GM21529 (cell line): ENCODE data around the gene MIA3.

ENCODE experiments used
- ATAC-seq: cut with Tn5 transposase; IDR thresholded peaks from one replicate; pipeline ENCODE4 v1.9.1; 2021; ENCODE audit not compliant: unreplicated experiment

Gene MIA3

GRCh38 chr1:222617367-222617951 is 438 bp upstream of the MIA3 start:
- ATAC-seq = peak; percentile 81

GRCh38 chr1:222618880-222619596 is 1.1 kb downstream of the MIA3 start:
- ATAC-seq = no peak

- ATAC-seq = peak; percentile 26
Observed at GRCh38 chr1:222620566-222620965, 2.7 kb downstream of the MIA3 start.

DNA sequence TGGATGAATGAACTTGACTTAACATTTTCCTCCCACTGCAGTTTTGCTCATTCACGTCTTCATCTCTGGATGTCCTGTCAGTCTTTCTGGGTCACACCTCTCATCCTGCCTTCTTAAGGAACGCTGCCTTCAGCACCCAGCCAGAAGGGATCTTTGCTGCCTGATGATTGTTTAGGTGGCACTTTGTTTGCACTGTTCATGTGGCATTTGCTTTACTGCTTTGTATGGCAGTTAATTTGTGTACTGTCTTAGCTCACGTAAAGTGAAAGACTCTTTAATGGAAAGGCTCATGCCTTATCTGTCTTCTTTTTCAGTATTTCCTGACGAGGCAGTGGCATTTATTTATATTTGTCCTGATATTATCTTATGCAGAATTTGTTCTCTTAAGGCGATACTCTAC is 4.9 kb downstream of the MIA3 start:
- ATAC-seq = no peak

GRCh38 chr1:222623458-222623857 is 5.6 kb downstream of the MIA3 start:
- ATAC-seq = no peak

GRCh38 chr1:222624214-222624613 is 6.3 kb downstream of the MIA3 start:
- no peak for ATAC-seq

DNA sequence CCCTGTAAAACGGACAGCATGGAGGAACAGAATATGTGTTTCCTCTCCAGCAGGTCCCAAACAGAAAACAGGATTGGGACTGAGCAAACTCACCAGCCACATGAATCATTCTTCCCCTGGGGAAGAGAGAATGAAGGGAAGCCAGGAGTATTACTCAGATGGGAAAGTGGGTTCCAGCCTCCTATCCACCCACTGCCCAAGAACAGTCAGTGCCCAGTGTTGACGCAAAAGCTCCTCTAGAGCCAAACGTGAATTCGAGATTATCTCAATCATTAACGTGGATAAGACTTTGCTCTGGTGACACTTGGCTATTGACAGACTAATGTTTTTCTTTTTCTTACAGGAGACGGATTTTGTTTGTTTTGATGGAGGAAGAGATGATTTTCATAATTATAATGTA is 9.3 kb downstream of the MIA3 start:
- ATAC-seq = no peak

DNA sequence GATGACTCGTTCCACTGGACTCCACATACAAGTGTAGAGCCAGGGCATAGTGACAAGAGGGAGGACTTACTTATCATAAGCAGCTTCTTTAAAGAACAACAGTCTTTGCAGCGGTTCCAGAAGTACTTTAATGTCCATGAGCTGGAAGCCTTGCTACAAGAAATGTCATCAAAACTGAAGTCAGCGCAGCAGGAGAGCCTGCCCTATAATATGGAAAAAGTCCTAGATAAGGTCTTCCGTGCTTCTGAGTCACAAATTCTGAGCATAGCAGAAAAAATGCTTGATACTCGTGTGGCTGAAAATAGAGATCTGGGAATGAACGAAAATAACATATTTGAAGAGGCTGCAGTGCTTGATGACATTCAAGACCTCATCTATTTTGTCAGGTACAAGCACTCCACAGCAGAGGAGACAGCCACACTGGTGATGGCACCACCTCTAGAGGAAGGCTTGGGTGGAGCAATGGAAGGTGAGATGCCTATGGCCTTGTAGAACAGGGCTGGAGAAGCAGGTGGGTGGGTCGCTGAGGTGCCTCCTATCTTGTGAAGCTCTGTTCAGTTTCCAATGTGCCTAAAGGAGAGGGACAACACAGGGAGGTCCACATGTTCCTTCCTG is 12.1 kb downstream of the MIA3 start:
- no peak for ATAC-seq

GRCh38 chr1:222631611-222632208 is 13.8 kb downstream of the MIA3 start:
- no peak for ATAC-seq

DNA sequence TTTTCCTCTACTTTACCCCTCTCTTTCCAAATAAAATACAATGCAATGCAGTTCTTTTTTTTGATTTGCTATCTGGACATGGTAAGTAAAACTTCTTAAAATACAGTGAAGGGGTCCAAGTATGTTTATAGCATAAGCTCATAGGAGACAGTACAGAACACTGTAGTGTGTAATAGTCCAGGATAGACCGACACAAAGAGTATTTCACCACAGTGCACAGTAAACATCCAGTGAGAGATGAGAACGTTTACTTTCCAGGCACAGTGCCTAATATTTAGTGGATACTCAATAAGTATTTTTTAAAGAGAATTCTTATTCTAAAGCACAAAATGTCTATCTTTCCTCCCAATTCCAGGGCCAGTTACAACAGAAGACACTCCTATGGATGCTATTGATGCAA is 14.9 kb downstream of the MIA3 start:
- ATAC-seq = no peak

DNA sequence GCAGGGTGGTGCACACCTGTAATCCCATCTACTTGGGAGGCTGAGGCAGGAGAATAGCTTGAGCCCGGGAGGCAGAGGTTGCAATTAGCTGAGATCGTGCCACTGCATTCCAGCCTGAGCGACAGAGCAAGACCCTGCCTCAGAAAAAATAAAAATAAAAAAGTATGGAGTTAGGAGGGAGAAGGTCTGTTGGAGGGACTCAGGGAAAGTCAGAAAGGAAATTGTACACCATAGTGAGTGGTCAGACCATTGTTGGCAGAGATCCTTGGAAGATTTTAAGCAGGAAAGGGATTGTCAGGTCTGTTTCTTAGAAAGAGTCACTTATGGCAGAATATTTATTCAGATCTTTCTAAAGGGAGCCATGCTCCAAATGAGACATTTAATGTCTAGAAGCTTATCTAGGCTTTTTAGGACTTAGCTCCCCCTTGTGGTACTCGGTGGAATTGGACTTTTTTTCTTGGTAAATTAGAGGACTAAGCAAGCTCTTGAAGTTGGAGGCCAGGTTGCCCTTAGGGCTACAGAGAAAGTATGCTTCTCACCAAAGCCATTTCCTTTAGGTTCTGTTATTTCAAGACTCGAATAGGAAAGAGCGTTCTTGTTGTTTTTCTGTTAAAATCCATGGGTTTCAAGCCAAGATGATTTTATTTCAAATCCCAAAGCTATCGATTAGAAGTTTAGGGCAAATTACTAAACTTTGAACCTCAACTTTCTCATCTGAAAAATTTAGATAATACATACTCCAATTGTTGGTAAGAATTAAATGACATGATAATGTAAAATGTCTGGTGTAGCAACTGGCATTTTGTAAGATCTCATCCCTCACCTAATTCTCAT is 16.5 kb downstream of the MIA3 start:
- ATAC-seq = peak; percentile 89

- no peak for ATAC-seq
Observed at GRCh38 chr1:222641269-222641948, 23.5 kb downstream of the MIA3 start.

- no peak for ATAC-seq
Observed at GRCh38 chr1:222642468-222642867, 24.6 kb downstream of the MIA3 start.

DNA sequence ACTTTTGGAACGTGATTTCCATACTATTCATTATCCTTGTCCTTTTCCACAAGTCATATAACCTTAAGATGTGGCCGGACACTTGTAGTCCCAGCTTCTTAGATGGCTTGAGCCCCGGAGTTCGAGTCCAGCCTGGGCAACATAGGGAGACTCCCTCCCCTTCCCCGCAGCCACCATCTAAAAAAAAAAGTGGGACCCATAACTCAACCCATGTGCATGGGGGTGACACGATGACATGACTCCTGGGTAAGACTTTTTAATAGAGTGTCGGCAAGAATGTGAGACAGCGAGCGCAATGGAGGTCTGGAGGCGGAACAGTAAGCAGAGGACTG is 25.7 kb downstream of the MIA3 start:
- ATAC-seq = no peak

GRCh38 chr1:222643938-222644635 is 26.2 kb downstream of the MIA3 start:
- ATAC-seq = peak; percentile 97

DNA sequence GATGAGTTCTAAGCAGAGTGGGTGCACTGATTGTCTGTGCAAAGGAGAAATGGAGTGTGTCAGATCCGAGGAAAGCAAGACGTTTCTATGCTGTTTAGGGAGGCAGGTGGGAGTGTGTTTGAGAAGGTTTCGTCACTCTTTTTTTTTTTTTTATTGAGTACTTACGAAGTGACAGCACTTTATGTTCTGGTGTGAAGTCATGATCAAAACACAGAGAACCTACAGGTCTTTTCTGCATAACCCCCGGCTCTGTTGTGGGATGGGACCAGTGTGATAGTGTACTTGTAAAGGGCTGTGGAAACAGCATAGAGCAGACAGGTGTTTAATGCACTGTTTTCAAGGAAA is 26.7 kb downstream of the MIA3 start:
- no peak for ATAC-seq

DNA sequence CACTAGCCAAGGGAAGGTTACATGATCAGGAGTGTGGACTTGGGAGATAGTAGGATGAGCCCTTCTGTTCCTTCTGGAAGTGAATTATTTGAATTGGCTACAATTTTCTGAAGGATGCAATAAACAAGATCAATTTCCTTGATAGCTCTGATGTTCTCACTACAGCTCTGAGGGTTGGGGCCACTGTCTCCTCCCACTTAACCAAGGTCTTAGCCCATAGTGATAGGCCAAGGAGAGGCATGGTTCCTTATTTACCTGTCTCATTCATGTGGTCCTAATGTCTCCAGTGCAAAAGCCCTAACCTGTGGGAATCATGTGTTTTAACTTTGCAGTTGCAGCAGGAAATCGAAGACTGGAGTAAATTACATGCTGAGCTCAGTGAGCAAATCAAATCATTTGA is 34.8 kb downstream of the MIA3 start:
- ATAC-seq = no peak

- peak; percentile 71 for ATAC-seq
Observed at GRCh38 chr1:222653178-222653827, 35.4 kb downstream of the MIA3 start.

DNA sequence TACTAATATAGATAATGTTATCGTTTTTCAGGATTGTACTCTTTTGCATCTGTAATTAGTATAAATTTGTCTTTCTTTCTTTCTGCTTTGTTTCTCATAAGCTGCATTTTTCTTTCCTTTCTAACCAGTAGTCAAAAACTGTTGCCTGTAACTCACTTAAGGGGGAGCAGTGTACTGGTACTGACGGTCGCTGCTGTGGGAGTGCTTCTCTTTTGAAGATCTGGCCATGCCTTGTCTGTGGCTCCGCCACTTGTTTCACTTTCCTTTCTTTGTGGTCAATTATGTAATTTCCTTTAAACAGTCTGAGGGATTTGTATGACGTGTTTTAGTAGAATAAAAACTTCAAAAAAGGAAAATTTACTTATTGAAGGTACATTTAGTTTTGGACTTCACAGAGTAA is 37.0 kb downstream of the MIA3 start:
- ATAC-seq = peak; percentile 91
